Esophagus squamous epithelium (tissue), 5 donors: Measurements from ENCODE around the gene B4GALT5. TPM values are rescaled to one million over a fixed set of nuclear protein-coding genes. Genes with fewer than 3 reads are reported as not detected.

Source experiments
- DNase-seq: peaks from one replicate; lab custom pipeline; 2025; lab: John Stamatoyannopoulos, UW
- H3K27ac ChIP-seq, 4 donors: fragments of 200-600 bp; sonication (generic); one replicate each; pipeline ENCODE4 v1.5.1; 2016 to 2019; ENCODE audit warnings: mild to moderate bottlenecking in 1 of 4
- H3K27me3 ChIP-seq, 4 donors: fragments of 200-600 bp; sonication (generic); 1 replicate in 3 of 4; 2 replicates in 1 of 4; pipeline versions ENCODE4 v1.5.1 to v1.6.0; 2017 to 2021; ENCODE audit warnings: antibody characterized with exemption in 1 of 4
- H3K36me3 ChIP-seq, 3 donors: fragments of 200-600 bp; sonication (generic); one replicate each; pipeline ENCODE4 v1.5.1; 2016 to 2019
- H3K4me1 ChIP-seq, 3 donors: fragments of 200-600 bp; sonication (generic); one replicate each; pipeline ENCODE4 v1.5.1; 2017 to 2019
- H3K4me3 ChIP-seq, 4 donors: fragments of 200-600 bp; sonication (generic); 1 replicate in 3 of 4; 2 replicates in 1 of 4; pipeline ENCODE4 v1.5.1; 2016 to 2019; ENCODE audit warnings: mild to moderate bottlenecking in 2 of 4, moderate library complexity in 1 of 4
- H3K9me3 ChIP-seq, 3 donors: fragments of 200-600 bp; sonication (generic); one replicate each; pipeline ENCODE4 v1.5.1; 2016 to 2019
- CTCF ChIP-seq, 6 experiments: fragments of 450-650 bp in 4 of 6; fragments of 200-600 bp in 2 of 6; sonication (generic) in 2 of 6; IDR thresholded peaks; one replicate each; pipeline ENCODE4 v1.5.1; 2016 to 2019; ENCODE audit warnings: antibody characterized with exemption in 6 of 6, mild to moderate bottlenecking in 4 of 6, moderate library complexity in 4 of 6
- POLR2A ChIP-seq, 4 donors: fragments of 450-650 bp; IDR thresholded peaks; one replicate each; pipeline ENCODE4 v1.6.1; 2017; ENCODE audit warnings: antibody characterized with exemption in 4 of 4, mild to moderate bottlenecking in 4 of 4, moderate library complexity in 3 of 4
- WGBS, 2 donors: methylation state at CpG; one replicate each; pipeline ENCODE4 v1.1.5; 2018; 5-methylcytosine and 5-hydroxymethylcytosine counted together
- intact Hi-C: fragments of 100-400 bp; cut with DNase I; formaldehyde crosslinking; loops from one replicate; pipeline ENCODE4 v1.15.0; 2022
- total RNA-seq, 4 donors: library from RNA; depleted of rRNA; stranded (reverse); fragments of >200 nt; gene quantifications; one replicate each; pipeline ENCODE4 v1.1.0, GENCODE V29; 2016
- donor health status: DM: yes; HTN: yes; CAD: no.

Gene B4GALT5
- total RNA-seq, 4 donors from 2014 or later: 24.1 to 34.2 (median 25.7) TPM

- H3K4me1 ChIP-seq: peaks cover 8 to 54% (median 33%) of the 10 kb centered on the region in 3 donors
- no peaks in the 10 kb centered on the region for H3K36me3 ChIP-seq
- H3K4me3 ChIP-seq: no peak overlapping the region
- no peaks in the 10 kb centered on the region for H3K27me3 ChIP-seq
- intact Hi-C loops: no loop called here
- TF ChIP-seq POLR2A (IDR thresholded peaks at IDR 0.05): no peak
- TF ChIP-seq CTCF (IDR thresholded peaks at IDR 0.05): no peak
- peak overlapping the region; percentile 18 to 89 (median 82) for H3K27ac ChIP-seq
- H3K9me3 ChIP-seq: no peaks in the 10 kb centered on the region
- no peak for DNase-seq
- 53 to 64% methylated on average over 4 to 8 of the region's 15 CpGs for WGBS, 2 donors
These were observed 117.7 kb downstream of the B4GALT5 start for GRCh38 chr20:49595811-49596561.

DNA sequence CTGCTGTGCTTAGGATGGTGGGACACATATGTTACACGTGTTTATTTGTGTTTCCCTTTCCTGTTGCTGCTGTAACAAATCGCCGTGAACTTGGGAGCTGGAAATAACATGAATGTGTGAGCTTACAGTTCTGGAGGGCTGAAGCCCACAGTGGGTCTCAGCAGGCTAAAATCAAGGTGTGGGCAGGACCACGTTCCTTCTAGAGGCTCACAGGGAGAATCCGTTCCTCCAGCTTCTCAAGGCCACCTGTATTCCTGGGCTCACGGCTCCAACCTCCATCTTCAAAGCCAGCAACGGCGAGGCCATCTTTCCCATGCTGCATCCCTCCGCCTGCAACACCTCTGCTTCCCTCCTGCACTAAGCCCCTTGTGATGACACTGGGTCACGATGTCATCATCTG, 118.3 kb downstream of the B4GALT5 start:
- 82 to 97% methylated on average over 6 to 10 of the region's 10 CpGs for WGBS, 2 donors
- Histone ChIP-seq H3K9me3 (no peaks in the 10 kb centered on the region), H3K27me3 (no peaks in the 10 kb centered on the region), H3K27ac (peak overlapping the region; percentile 40 to 89 (median 82)), H3K36me3 (no peaks in the 10 kb centered on the region), H3K4me1 (peaks cover 8 to 59% (median 33%) of the 10 kb centered on the region in 3 donors), H3K4me3 (no peak overlapping the region)
- no peak for TF ChIP-seq POLR2A (IDR thresholded peaks at IDR 0.05)
- TF ChIP-seq CTCF (IDR thresholded peaks at IDR 0.05): no peak
- intact Hi-C loops: no loop called here
- no peak for DNase-seq

GRCh38 chr20:49594931-49595315, 118.8 kb downstream of the B4GALT5 start:
- intact Hi-C loops: no loop called here
- WGBS, 2 donors: 89 to 94% methylated on average over 4 to 5 of the region's 6 CpGs
- H3K4me1 ChIP-seq: peaks cover 8 to 61% (median 33%) of the 10 kb centered on the region in 3 donors

DNA sequence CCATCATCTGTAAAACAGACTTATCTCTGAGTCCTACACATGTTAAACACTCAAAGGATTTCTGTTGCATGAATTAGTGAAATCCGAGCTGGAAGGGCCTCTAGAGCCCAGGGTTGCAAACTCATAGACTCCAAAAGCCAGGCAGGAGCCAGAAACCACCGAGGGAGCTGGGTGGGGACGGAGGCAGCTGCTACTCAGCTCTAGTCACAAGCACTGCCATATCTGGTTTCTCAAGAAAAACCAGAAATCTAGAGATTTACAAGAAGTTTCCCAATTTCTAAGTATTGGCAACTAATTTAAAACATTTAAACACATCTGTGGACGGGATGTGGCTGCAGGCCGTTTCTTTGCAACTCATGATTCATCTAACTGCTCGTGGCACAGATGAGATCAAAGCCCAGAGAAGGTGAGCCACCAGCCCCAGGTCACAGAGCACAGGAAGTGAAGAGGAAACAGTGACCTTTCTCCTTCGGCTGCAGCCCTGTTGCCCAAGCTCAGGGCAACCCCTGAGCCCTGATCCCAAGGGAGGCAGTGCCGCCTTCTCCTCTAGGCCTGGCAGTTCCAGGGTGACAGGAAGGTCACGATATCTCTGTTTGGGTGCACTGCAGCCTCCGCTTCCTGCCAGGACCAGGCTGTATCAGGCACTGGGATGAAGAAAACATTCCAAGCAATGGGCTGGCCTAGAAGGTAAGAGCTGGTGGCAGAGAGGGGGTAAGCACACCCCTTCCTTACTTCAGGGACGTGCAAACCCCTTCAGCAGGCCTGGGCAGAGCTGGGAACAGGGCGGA, 119.3 kb downstream of the B4GALT5 start:
- no peaks in the 10 kb centered on the region for H3K27me3 ChIP-seq
- no peaks in the 10 kb centered on the region for H3K36me3 ChIP-seq
- WGBS, 2 donors: 21 to 35% methylated on average over 7 to 9 of the region's 12 CpGs
- no peaks in the 10 kb centered on the region for H3K9me3 ChIP-seq
- TF ChIP-seq CTCF (IDR thresholded peaks at IDR 0.05) (no peak), POLR2A (IDR thresholded peaks at IDR 0.05) (no peak)
- H3K4me1 ChIP-seq: peaks cover 8 to 61% (median 33%) of the 10 kb centered on the region in 3 donors
- no peak for DNase-seq
- intact Hi-C loops: no loop called here
- H3K4me3 ChIP-seq: no peak overlapping the region
- H3K27ac ChIP-seq: peak overlapping the region; percentile 69 to 89 (median 82)

More at GRCh38 chr20:49594931-49595315, 118.8 kb downstream of the B4GALT5 start:
- peak overlapping the region; percentile 40 to 89 (median 82) for H3K27ac ChIP-seq
- TF ChIP-seq CTCF (IDR thresholded peaks at IDR 0.05) (no peak), POLR2A (IDR thresholded peaks at IDR 0.05) (no peak)
- no peaks in the 10 kb centered on the region for H3K9me3 ChIP-seq
- DNase-seq: no peak
- no peak overlapping the region for H3K4me3 ChIP-seq
- H3K36me3 ChIP-seq: no peaks in the 10 kb centered on the region
- no peaks in the 10 kb centered on the region for H3K27me3 ChIP-seq
